Tibial nerve (tissue), 4 donors: Measurements from ENCODE around the gene CACNA1B. TPM values are rescaled to one million over a fixed set of nuclear protein-coding genes. Genes with fewer than 3 reads are reported as not detected.

Source experiments
- DNase-seq, 2 donors: peaks; one replicate each; pipeline ENCODE4 v3.0.0-alpha.2; 2019; ENCODE audit warnings: low spot score in 2 of 2
- H3K27ac ChIP-seq, 4 donors: fragments of 200-600 bp; sonication (generic) in 3 of 4; one replicate each; pipeline ENCODE4 v1.5.1; 2017 to 2019; ENCODE audit warnings: mild to moderate bottlenecking in 1 of 4
- H3K27me3 ChIP-seq, 2 donors: fragments of 200-600 bp; sonication (generic) in 1 of 2; one replicate each; pipeline versions ENCODE4 v1.5.1 to v1.6.0; 2017 to 2019
- H3K36me3 ChIP-seq, 3 donors: fragments of 200-600 bp; sonication (generic); one replicate each; pipeline ENCODE4 v1.5.1; 2018 to 2019
- H3K4me1 ChIP-seq, 4 donors: fragments of 200-600 bp; sonication (generic) in 3 of 4; one replicate each; pipeline ENCODE4 v1.5.1; 2017 to 2019
- H3K4me3 ChIP-seq, 4 donors: fragments of 200-600 bp; sonication (generic) in 3 of 4; one replicate each; pipeline ENCODE4 v1.5.1; 2017 to 2019; ENCODE audit warnings: mild to moderate bottlenecking in 1 of 4, moderate library complexity in 1 of 4
- H3K9me3 ChIP-seq, 4 donors: fragments of 200-600 bp; sonication (generic) in 3 of 4; one replicate each; pipeline ENCODE4 v1.5.1; 2017 to 2019
- CTCF ChIP-seq, 5 experiments: fragments of 200-600 bp in 3 of 5; fragments of 450-650 bp in 2 of 5; sonication (generic) in 3 of 5; IDR thresholded peaks; one replicate each; pipeline ENCODE4 v1.5.1; 2016 to 2019; ENCODE audit warnings: antibody characterized with exemption in 5 of 5, mild to moderate bottlenecking in 3 of 5, moderate library complexity in 2 of 5
- EP300 ChIP-seq, 2 donors: sonication (generic); formaldehyde crosslinking; IDR thresholded peaks; one replicate each; pipeline ENCODE4 v1.6.1; 2017; ENCODE audit warnings: antibody characterized with exemption in 2 of 2, mild to moderate bottlenecking in 1 of 2
- POLR2A ChIP-seq, 2 donors: fragments of 450-650 bp; IDR thresholded peaks; one replicate each; pipeline ENCODE4 v1.6.1; 2017; ENCODE audit warnings: antibody characterized with exemption in 2 of 2, mild to moderate bottlenecking in 2 of 2, moderate library complexity in 2 of 2
- WGBS, 2 donors: methylation state at CpG; one replicate each; pipeline ENCODE4 v1.1.5; 2018; 5-methylcytosine and 5-hydroxymethylcytosine counted together
- total RNA-seq, 4 donors: library from RNA; depleted of rRNA; stranded (reverse); fragments of >200 nt; gene quantifications; one replicate each; pipeline ENCODE4 v1.1.0, GENCODE V29; 2016

Gene CACNA1B
- total RNA-seq, 4 donors from 2014 or later = under 0.01 TPM; not detected in 2

DNA sequence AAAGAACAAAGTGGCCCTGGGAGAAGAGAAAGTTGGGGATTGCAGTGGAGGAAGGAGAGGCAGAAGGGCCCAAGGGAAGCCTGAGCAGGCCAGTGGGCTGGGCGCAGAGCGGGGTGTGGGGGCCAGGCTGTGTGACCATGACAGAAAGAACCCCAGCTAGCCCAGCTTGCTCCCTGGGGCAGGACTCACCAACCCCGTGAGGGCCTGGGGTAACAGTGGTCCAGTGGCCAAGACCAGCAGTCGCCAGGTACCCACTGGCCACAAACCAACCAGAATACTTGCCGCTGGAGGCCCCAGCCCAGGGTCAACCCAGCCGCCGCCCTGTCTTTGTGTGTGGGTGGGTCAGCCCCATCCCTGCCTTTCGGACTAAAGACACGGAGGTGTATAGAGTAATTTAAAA, 146.5 kb downstream of the CACNA1B start:
- 87 to 91% methylated on average over 9 of the region's 9 CpGs for WGBS, 2 donors
- no peaks in the 10 kb centered on the region for H3K36me3 ChIP-seq
- no peak for DNase-seq
- no peaks in the 10 kb centered on the region for H3K9me3 ChIP-seq
- peaks cover 0 to 13% (median 0%) of the 10 kb centered on the region in 4 donors for H3K4me1 ChIP-seq
- no peak overlapping the region for H3K27ac ChIP-seq
- peaks cover 0 to 37% of the 10 kb centered on the region in 2 donors for H3K27me3 ChIP-seq
- H3K4me3 ChIP-seq = no peak overlapping the region
- no peak for TF ChIP-seq POLR2A (IDR thresholded peaks at IDR 0.05)
- TF ChIP-seq EP300 (IDR thresholded peaks at IDR 0.05) = no peak
- no peak for TF ChIP-seq CTCF (IDR thresholded peaks at IDR 0.05)

GRCh38 chr9:138024831-138025291, 147.3 kb downstream of the CACNA1B start:
- Histone ChIP-seq H3K27me3 (peaks cover 0 to 37% of the 10 kb centered on the region in 2 donors), H3K9me3 (no peaks in the 10 kb centered on the region), H3K4me3 (no peak overlapping the region), H3K27ac (no peak overlapping the region), H3K4me1 (peaks cover 0 to 13% (median 0%) of the 10 kb centered on the region in 4 donors), H3K36me3 (no peaks in the 10 kb centered on the region)
- DNase-seq = no peak
- TF ChIP-seq CTCF (IDR thresholded peaks at IDR 0.05) = no peak
- no peak for TF ChIP-seq EP300 (IDR thresholded peaks at IDR 0.05)
- no peak for TF ChIP-seq POLR2A (IDR thresholded peaks at IDR 0.05)
- WGBS, 2 donors = 91 to 92% methylated on average over 11 of the region's 11 CpGs

DNA sequence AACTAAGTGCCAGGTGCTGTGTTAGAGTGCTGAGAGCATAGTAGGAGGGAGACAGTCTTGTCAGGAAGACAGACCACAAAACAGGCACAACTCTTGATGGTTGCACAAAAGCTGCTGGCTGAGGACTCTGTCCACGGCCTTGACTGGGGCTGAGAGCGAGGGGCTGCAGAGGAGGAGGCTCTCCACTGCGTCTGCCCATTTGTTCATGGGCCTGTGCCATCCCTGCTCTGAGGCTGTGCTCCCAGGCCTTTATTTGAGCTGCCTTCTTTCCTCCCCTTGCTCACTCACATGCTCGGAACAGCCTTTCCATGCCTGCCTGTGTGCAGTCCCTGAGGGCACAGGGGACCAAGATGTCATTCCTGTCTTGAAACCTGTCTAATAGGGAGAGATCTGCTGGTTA, 147.8 kb downstream of the CACNA1B start:
- DNase-seq = no peak
- WGBS, 2 donors = 71 to 78% methylated on average over 4 of the region's 4 CpGs
- Histone ChIP-seq H3K36me3 (no peaks in the 10 kb centered on the region), H3K9me3 (no peaks in the 10 kb centered on the region), H3K27ac (no peak overlapping the region), H3K4me3 (no peak overlapping the region), H3K4me1 (peaks cover 0 to 13% (median 0%) of the 10 kb centered on the region in 4 donors), H3K27me3 (peaks cover 0 to 37% of the 10 kb centered on the region in 2 donors)
- no peak for TF ChIP-seq EP300 (IDR thresholded peaks at IDR 0.05)
- TF ChIP-seq POLR2A (IDR thresholded peaks at IDR 0.05) = no peak
- no peak for TF ChIP-seq CTCF (IDR thresholded peaks at IDR 0.05)

DNA sequence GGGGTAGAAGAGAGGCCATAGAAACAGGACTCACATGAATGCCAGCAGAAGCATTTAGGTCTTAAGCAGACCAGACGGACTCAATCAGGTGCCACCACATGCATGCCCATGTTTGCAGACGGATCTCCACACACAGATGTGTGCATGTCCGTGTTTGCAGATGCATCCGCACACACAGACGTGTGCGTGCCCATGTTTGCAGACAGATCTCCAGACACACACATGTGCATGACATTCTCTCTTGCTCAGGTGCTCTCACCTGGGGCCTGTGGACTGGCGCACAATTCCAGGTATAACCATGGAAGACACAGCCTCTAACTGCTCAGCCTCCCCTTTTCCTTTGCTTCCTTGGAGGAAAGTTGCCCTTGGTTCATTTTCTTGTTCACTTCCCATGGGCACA, 148.3 kb downstream of the CACNA1B start:
- TF ChIP-seq EP300 (IDR thresholded peaks at IDR 0.05) (no peak), POLR2A (IDR thresholded peaks at IDR 0.05) (no peak), CTCF (IDR thresholded peaks at IDR 0.05) (no peak)
- 84 to 95% methylated on average over 7 of the region's 7 CpGs for WGBS, 2 donors
- Histone ChIP-seq H3K9me3 (no peaks in the 10 kb centered on the region), H3K4me3 (no peak overlapping the region), H3K4me1 (peaks cover 0 to 13% (median 0%) of the 10 kb centered on the region in 4 donors), H3K36me3 (no peaks in the 10 kb centered on the region), H3K27ac (no peak overlapping the region), H3K27me3 (peaks cover 0 to 37% of the 10 kb centered on the region in 2 donors)
- DNase-seq = no peak

- Histone ChIP-seq H3K36me3 (no peaks in the 10 kb centered on the region), H3K27ac (no peak overlapping the region), H3K4me1 (peaks cover 0 to 3% (median 0%) of the 10 kb centered on the region in 4 donors), H3K27me3 (peaks cover 0 to 20% of the 10 kb centered on the region in 2 donors), H3K9me3 (no peaks in the 10 kb centered on the region), H3K4me3 (no peak overlapping the region)
- TF ChIP-seq EP300 (IDR thresholded peaks at IDR 0.05) = no peak
- no peak for TF ChIP-seq POLR2A (IDR thresholded peaks at IDR 0.05)
- no peak for TF ChIP-seq CTCF (IDR thresholded peaks at IDR 0.05)
- DNase-seq = no peak
- WGBS, 2 donors = 87 to 97% methylated on average over 1 of the region's 1 CpG
Measured at GRCh38 chr9:138028596-138028995, 151.0 kb downstream of the CACNA1B start.
